Lung (tissue), 12 donors: Measurements from ENCODE around the gene SLX4. TPM values are rescaled to one million over a fixed set of nuclear protein-coding genes. Genes with fewer than 3 reads are reported as not detected.
A peak's percentile ranks its signal among the peaks of the same experiment; 100 is the strongest.

Experiments used
- ATAC-seq: fragments of 200-7000 bp; cut with Tn5 transposase; one replicate; pipeline ENCODE4 v1.9.1; 2020; ENCODE audit warnings: moderate number of reproducible peaks; ENCODE audit not compliant: insufficient read depth, low FRiP score
- DNase-seq, 3 donors: peaks; one replicate each; pipeline ENCODE4 v3.0.0-alpha.2; 2013 to 2017
- H3K27ac ChIP-seq, 2 donors: one replicate each; pipeline ENCODE4 v1.5.1; 2013; ENCODE audit warnings: mild to moderate bottlenecking in 2 of 2, moderate library complexity in 2 of 2, control low read depth in 1 of 2, inconsistent platforms in 1 of 2, low read depth in 1 of 2, low read length in 1 of 2
- H3K27me3 ChIP-seq, 3 donors: one replicate each; pipeline ENCODE4 v1.5.1; 2013; ENCODE audit warnings: low read length in 2 of 3; ENCODE audit not compliant: control insufficient read depth in 3 of 3, insufficient read depth in 3 of 3
- H3K36me3 ChIP-seq, 4 donors: one replicate each; pipeline ENCODE4 v1.5.1; 2013; ENCODE audit warnings: low read length in 4 of 4, mild to moderate bottlenecking in 1 of 4, moderate library complexity in 1 of 4; ENCODE audit not compliant: control insufficient read depth in 4 of 4, insufficient read depth in 4 of 4
- H3K4me1 ChIP-seq, 5 donors: one replicate each; pipeline ENCODE4 v1.5.1; 2013; ENCODE audit warnings: low read length in 5 of 5, mild to moderate bottlenecking in 2 of 5, moderate library complexity in 1 of 5; ENCODE audit not compliant: control insufficient read depth in 5 of 5, insufficient read depth in 5 of 5
- H3K4me3 ChIP-seq: one replicate; pipeline ENCODE4 v1.5.1; 2013; ENCODE audit warnings: mild to moderate bottlenecking, control low read depth, moderate library complexity
- H3K9ac ChIP-seq, 2 donors: one replicate each; pipeline ENCODE4 v1.5.1; 2013; ENCODE audit warnings: low read length in 2 of 2, control low read depth in 1 of 2; ENCODE audit not compliant: insufficient read depth in 1 of 2
- H3K9me3 ChIP-seq, 4 donors: one replicate each; pipeline ENCODE4 v1.5.1; 2013; ENCODE audit warnings: low read length in 3 of 4, mild to moderate bottlenecking in 1 of 4, moderate library complexity in 1 of 4; ENCODE audit not compliant: control insufficient read depth in 4 of 4, insufficient read depth in 3 of 4
- WGBS, 2 donors: extraction: QIAGEN DNeasy Blood & Tissue Kit; methylation state at CpG; one replicate each; pipeline ENCODE4 v1.1.7; 2013; 5-methylcytosine and 5-hydroxymethylcytosine counted together
- polyA plus RNA-seq, 2 donors: library from polyadenylated mRNA; stranded (reverse); fragments of 200-250 nt; gene quantifications; one replicate each; pipeline ENCODE4 v1.2.1, GENCODE V29; 2013
- total RNA-seq, 2 donors: library from RNA; depleted of rRNA in 1 of 2; stranded (reverse); fragments of >200 nt in 1 of 2; gene quantifications; one replicate each; pipeline ENCODE4 v1.2.1, GENCODE V29; 2014 to 2021
- TF ChIP-seq, protein P1 (sequence below): IDR thresholded peaks from 2 replicates; pipeline ENCODE4 v1.5.1; 2012; ENCODE audit warnings: mild to moderate bottlenecking; ENCODE audit errors: control extremely low read depth, extremely low read depth
- donor health status: control.
- donor health status: control.
- donor health status: Bipolar disorder and iron deficiency.
- donor health status: healthy.
- donor health status: DM: yes; HTN: yes; CAD: no.

The SLX4 gene
- total and polyA plus RNA-seq, 4 donors: 2.4 to 7.0 (median 3.7) TPM

- Histone ChIP-seq H3K27ac (no peak overlapping the region), H3K36me3 (peaks cover 10 to 37% (median 25%) of the 10 kb centered on the region in 4 donors), H3K4me1 (no peaks in the 10 kb centered on the region), H3K9ac (no peak overlapping the region), H3K9me3 (no peaks in the 10 kb centered on the region), H3K27me3 (no peaks in the 10 kb centered on the region), H3K4me3 (no peak overlapping the region)
- TF ChIP-seq, protein P1, sequence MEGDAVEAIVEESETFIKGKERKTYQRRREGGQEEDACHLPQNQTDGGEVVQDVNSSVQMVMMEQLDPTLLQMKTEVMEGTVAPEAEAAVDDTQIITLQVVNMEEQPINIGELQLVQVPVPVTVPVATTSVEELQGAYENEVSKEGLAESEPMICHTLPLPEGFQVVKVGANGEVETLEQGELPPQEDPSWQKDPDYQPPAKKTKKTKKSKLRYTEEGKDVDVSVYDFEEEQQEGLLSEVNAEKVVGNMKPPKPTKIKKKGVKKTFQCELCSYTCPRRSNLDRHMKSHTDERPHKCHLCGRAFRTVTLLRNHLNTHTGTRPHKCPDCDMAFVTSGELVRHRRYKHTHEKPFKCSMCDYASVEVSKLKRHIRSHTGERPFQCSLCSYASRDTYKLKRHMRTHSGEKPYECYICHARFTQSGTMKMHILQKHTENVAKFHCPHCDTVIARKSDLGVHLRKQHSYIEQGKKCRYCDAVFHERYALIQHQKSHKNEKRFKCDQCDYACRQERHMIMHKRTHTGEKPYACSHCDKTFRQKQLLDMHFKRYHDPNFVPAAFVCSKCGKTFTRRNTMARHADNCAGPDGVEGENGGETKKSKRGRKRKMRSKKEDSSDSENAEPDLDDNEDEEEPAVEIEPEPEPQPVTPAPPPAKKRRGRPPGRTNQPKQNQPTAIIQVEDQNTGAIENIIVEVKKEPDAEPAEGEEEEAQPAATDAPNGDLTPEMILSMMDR: no peak
- ATAC-seq (no peak), DNase-seq (no peak)
- WGBS, 2 donors: 76 to 85% methylated on average over 4 of the region's 4 CpGs
These were observed 74.6 kb downstream of the SLX4 start for GRCh38 chr16:3536851-3537250.

DNA sequence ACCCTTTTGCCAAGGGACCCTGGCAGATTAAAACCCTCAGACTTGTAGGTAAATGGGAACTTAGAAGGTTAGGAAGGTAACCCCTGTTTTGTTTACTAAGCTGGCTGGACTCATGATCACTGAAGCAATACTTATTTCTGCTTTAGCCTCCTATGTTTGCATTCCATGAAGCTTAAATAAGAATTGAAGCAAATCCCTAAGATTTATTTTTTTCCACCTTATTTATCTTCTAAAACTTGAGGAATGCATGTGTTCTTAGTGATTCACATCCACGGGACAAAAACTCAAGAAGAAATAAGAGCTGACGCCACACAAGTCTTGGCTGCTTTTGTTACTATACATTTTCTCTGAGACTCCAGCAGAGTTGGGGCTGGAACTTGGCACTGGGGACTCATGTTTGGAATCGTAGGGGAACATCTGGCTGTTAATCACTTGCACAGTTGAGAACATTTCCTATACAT lies 75.1 kb downstream of the SLX4 start:
- Histone ChIP-seq H3K4me3 (no peak overlapping the region), H3K9me3 (no peaks in the 10 kb centered on the region), H3K9ac (no peak overlapping the region), H3K27ac (no peak overlapping the region), H3K27me3 (no peaks in the 10 kb centered on the region), H3K36me3 (peaks cover 10 to 37% (median 23%) of the 10 kb centered on the region in 4 donors), H3K4me1 (no peaks in the 10 kb centered on the region)
- TF ChIP-seq, protein P1: no peak
- 85 to 86% methylated on average over 3 of the region's 3 CpGs for WGBS, 2 donors
- no peak for ATAC-seq
- DNase-seq: peak in 2 of 3 donors; percentile 5 to 18

GRCh38 chr16:3534126-3534525 lies 77.3 kb downstream of the SLX4 start:
- H3K4me1 ChIP-seq: no peaks in the 10 kb centered on the region
- no peaks in the 10 kb centered on the region for H3K9me3 ChIP-seq
- no peaks in the 10 kb centered on the region for H3K27me3 ChIP-seq
- no peak overlapping the region for H3K27ac ChIP-seq
- no peak overlapping the region for H3K9ac ChIP-seq
- no peak overlapping the region for H3K4me3 ChIP-seq
- 94 to 96% methylated on average over 10 of the region's 10 CpGs for WGBS, 2 donors
- H3K36me3 ChIP-seq: peaks cover 6 to 37% (median 29%) of the 10 kb centered on the region in 4 donors
- TF ChIP-seq, protein P1: no peak
- ATAC-seq (no peak), DNase-seq (no peak)

- TF ChIP-seq, protein P1: no peak
- Histone ChIP-seq H3K9ac (no peak overlapping the region), H3K27ac (no peak overlapping the region), H3K4me1 (no peaks in the 10 kb centered on the region), H3K4me3 (no peak overlapping the region), H3K27me3 (no peaks in the 10 kb centered on the region), H3K9me3 (no peaks in the 10 kb centered on the region), H3K36me3 (peaks cover 8 to 44% (median 30%) of the 10 kb centered on the region in 4 donors)
- ATAC-seq: no peak
- 92 to 93% methylated on average over 12 of the region's 12 CpGs for WGBS, 2 donors
- DNase-seq: no peak
These were observed 78.7 kb downstream of the SLX4 start for GRCh38 chr16:3532741-3533140.
